Fibroblast of villous mesenchyme (primary cell): ENCODE results near the gene ERGIC1. TPM values are rescaled to one million over a fixed set of nuclear protein-coding genes. Genes with fewer than 3 reads are reported as not detected.

ENCODE experiments used
- DNase-seq: peaks from one replicate; pipeline ENCODE4 v3.0.0-alpha.2; 2010; ENCODE audit warnings: low read depth
- H3K4me3 ChIP-seq: 2 replicates; pipeline ENCODE4 v1.5.1; 2011; ENCODE audit warnings: low read depth, mild to moderate bottlenecking, low read length
- CTCF ChIP-seq: IDR thresholded peaks from 2 replicates; pipeline ENCODE4 v1.5.1; 2012; ENCODE audit warnings: low read depth, mild to moderate bottlenecking, low read length; ENCODE audit not compliant: insufficient read depth
- total RNA-seq: library from RNA; depleted of rRNA; stranded (reverse); fragments of >200 nt; gene quantifications from 2 replicates; pipeline ENCODE4 v1.2.3, GENCODE V29; 2012

ERGIC1 gene
- total RNA-seq, 1 donor, result 139 TPM

DNA sequence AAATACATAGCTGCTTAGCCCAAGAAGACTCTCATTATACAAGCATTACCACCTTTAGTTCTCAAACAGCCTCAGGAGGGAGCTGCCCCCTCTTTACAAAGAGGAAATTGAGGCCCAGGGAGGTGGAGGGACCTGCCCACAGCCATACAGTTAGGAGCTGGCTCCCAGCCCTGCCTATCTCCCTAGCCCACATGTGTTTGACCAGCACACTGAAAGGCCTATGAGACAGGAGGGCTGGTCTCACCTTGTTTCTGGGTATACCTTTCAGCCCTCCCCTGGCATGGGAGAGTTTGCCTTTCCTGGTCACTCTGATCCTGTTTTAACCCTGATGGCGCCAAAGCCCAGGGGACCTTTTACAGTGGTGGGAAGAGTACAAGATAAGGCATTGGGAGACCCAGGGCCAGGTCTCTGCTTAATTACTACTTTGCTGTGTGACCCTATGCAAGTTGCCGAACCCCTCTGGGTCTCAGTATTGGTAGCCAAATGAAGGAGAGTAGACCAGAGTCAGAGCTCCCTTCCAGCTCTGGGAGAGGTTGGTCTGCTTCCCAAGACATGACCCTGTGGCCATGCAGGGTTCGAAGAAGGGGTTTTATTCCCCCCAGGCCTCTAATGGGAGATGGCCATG lies 64.3 kb downstream of the ERGIC1 start:
- no peak overlapping the region for H3K4me3 ChIP-seq
- TF ChIP-seq CTCF, result no peak
- DNase-seq, result no peak

GRCh38 chr5:172898843-172899369 lies 64.9 kb downstream of the ERGIC1 start:
- no peak overlapping the region for H3K4me3 ChIP-seq
- DNase-seq, result no peak
- TF ChIP-seq CTCF, result no peak

DNA sequence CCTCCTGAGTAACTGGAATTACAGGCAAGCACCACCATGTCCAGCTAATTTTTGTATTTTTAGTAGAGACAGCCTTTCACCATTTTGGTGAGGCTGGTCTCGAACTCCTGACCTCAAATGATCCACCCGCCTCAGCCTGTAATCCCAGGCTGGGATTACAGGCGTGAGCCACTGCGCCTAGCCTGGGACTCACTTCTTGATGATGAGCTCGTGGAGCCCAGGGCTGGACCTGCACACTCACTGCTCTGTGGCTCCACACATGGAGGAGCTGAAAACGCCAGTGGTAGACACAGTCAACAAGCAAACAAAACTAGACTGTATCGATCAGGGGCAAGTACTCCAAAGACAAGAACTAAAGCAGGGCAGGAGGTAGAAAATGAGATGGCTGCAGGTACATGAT lies 65.4 kb downstream of the ERGIC1 start:
- no peak for TF ChIP-seq CTCF
- H3K4me3 ChIP-seq, result no peak overlapping the region
- no peak for DNase-seq

GRCh38 chr5:172901012-172901780 lies 67.1 kb downstream of the ERGIC1 start:
- peak; percentile 93 for DNase-seq
- H3K4me3 ChIP-seq, result no peak overlapping the region
- no peak for TF ChIP-seq CTCF

- DNase-seq, result peak; percentile 78
- no peak for TF ChIP-seq CTCF
- H3K4me3 ChIP-seq, result no peak overlapping the region
Observed at GRCh38 chr5:172901788-172902496, 67.9 kb downstream of the ERGIC1 start.

DNA sequence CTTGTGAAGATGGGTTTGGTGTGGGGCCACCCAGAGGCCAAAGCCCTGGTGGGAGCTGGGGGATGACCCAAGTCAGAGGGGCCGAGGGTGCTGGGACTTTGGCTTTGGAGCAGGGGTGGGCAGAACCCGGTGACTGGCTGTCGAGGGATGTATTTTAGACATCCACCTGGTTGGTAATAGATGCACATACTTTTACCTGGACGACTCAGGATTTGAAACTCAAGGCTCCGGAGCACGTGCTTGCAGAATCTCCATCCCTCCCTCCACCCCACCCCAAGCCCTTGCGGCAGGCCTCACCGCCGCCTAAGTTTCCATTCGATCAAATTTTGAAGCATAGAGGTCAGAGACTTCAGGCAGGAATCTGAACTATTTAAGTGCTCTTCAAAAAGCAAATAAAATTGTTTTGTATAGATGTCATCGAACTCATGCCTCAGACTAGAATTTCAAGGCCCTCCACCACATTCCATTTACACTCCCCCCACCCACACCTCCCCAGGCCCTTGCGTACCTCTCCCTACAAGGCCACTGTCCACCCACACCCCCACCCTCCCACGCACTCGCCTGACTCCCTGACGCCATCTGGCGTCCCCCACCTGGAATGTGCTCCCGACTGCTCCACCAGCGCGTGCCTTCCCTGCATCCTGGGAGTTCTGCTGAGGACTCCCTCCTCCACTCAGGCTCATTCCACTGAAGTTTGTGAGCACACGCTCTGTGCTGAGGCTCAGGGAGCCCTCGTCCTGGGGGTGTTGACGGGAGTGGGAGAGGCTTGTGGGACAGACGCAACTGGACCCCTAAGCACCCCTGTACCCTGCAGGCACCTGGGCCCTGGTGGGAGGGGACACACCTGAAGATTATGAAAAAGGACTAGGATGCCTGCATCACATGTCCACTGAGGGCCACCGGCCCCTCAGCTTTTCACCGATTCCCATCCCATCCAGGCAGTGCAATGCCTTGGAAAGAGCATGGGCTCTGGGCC lies 68.7 kb downstream of the ERGIC1 start:
- H3K4me3 ChIP-seq, result no peak overlapping the region
- DNase-seq, result peak; percentile 96
- TF ChIP-seq CTCF, result peak; percentile 63
